Measurements from ENCODE around the gene ALK.

DNA sequence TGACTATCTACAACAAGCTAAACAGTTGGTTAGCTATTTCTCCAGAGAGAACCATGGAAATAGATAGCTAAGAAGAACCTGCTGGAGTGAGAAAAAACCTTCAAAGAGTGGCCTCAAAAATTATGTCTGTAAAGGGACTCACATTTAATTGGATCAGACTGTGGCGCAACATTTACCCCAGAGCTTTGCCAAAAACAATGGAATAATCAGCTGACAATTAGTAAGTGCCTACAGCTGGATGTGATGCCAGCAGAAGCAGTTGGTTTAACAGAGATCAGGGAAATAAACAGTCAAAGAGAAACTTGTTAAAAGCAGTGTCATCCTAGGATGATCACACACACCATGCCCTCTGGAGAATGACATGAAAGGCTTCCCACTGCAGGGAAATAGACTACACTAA is 495.5 kb downstream of the ALK start:
- TF ChIP-seq, protein P1, sequence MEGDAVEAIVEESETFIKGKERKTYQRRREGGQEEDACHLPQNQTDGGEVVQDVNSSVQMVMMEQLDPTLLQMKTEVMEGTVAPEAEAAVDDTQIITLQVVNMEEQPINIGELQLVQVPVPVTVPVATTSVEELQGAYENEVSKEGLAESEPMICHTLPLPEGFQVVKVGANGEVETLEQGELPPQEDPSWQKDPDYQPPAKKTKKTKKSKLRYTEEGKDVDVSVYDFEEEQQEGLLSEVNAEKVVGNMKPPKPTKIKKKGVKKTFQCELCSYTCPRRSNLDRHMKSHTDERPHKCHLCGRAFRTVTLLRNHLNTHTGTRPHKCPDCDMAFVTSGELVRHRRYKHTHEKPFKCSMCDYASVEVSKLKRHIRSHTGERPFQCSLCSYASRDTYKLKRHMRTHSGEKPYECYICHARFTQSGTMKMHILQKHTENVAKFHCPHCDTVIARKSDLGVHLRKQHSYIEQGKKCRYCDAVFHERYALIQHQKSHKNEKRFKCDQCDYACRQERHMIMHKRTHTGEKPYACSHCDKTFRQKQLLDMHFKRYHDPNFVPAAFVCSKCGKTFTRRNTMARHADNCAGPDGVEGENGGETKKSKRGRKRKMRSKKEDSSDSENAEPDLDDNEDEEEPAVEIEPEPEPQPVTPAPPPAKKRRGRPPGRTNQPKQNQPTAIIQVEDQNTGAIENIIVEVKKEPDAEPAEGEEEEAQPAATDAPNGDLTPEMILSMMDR (IDR thresholded peaks at IDR 0.05): no peak
- no peak for TF ChIP-seq EP300 (IDR thresholded peaks at IDR 0.05)
